K562 (cell line): ENCODE results near the gene ZG16B. TPM values are rescaled to one million over a fixed set of nuclear protein-coding genes. Genes with fewer than 3 reads are reported as not detected.

Experiments
- CHD4 ChIP-seq: fragments of 200-600 bp; sonication (generic); IDR thresholded peaks from 3 replicates; pipeline ENCODE4 v1.6.1; 2012; ENCODE audit warnings: low read depth, mild to moderate bottlenecking, mixed read lengths, low read length, inconsistent platforms; ENCODE audit not compliant: insufficient read depth, insufficient replicate concordance, poor library complexity, severe bottlenecking
- DNMT1 ChIP-seq: fragments of 450-650 bp; IDR thresholded peaks from 2 replicates; pipeline ENCODE4 v1.6.1; 2016; ENCODE audit warnings: antibody characterized with exemption, mild to moderate bottlenecking
- HOMEZ ChIP-seq: fragments of 250-450 bp; sonication (Bioruptor Pico); IDR thresholded peaks from 2 replicates; pipeline ENCODE4 v1.4.0; 2020; ENCODE audit warnings: mild to moderate bottlenecking, moderate library complexity
- JUND ChIP-seq, 2 experiments: IDR thresholded peaks; 2 replicates in 1 of 2; 3 replicates in 1 of 2; pipeline ENCODE4 v1.6.1; 2011; ENCODE audit warnings: borderline replicate concordance in 2 of 2, low read depth in 2 of 2, low read length in 2 of 2, improper control_type of control experiment in 1 of 2, missing biosample characterization in 1 of 2, missing genetic modification characterization in 1 of 2, missing genetic modification reagents in 1 of 2
- KDM4B ChIP-seq, 2 experiments: fragments of 450-650 bp in 1 of 2; sonication (generic) in 1 of 2; IDR thresholded peaks; 2 replicates each; pipeline ENCODE4 v1.6.1; 2016 to 2017; ENCODE audit warnings: borderline replicate concordance in 2 of 2, antibody characterized with exemption in 1 of 2, low read depth in 1 of 2, mild to moderate bottlenecking in 1 of 2
- KDM5B ChIP-seq: fragments of 200-600 bp; sonication (generic); IDR thresholded peaks from 2 replicates; pipeline ENCODE4 v1.6.1; 2012; ENCODE audit warnings: low read depth, mild to moderate bottlenecking, moderate library complexity, low read length, control low read depth, inconsistent platforms; ENCODE audit not compliant: insufficient replicate concordance
- MBD1 ChIP-seq: fragments of 250-450 bp; sonication (Bioruptor Pico); IDR thresholded peaks from 2 replicates; pipeline ENCODE4 v1.8.0; 2022; ENCODE audit warnings: inconsistent platforms
- MTF1 ChIP-seq: fragments of 250-450 bp; sonication (Bioruptor Pico); IDR thresholded peaks from 2 replicates; pipeline ENCODE4 v1.9.0; 2021; ENCODE audit warnings: moderate library complexity, mild to moderate bottlenecking, inconsistent platforms, borderline replicate concordance
- NCOA1 ChIP-seq: fragments of 450-650 bp; IDR thresholded peaks from 2 replicates; pipeline ENCODE4 v1.6.1; 2016; ENCODE audit warnings: low read depth
- NCOA4 ChIP-seq: fragments of 450-650 bp; IDR thresholded peaks from 2 replicates; pipeline ENCODE4 v1.6.1; 2018; ENCODE audit warnings: mild to moderate bottlenecking; ENCODE audit not compliant: partially characterized antibody
- NR0B1 ChIP-seq: fragments of 450-650 bp; IDR thresholded peaks from one replicate; pipeline ENCODE4 v1.6.1; 2018; ENCODE audit warnings: mild to moderate bottlenecking, moderate library complexity; ENCODE audit not compliant: partially characterized antibody
- NR2C1 ChIP-seq, 2 experiments: fragments of 450-650 bp; IDR thresholded peaks; 2 replicates each; pipeline ENCODE4 v1.6.1; 2017; ENCODE audit warnings: mild to moderate bottlenecking in 2 of 2, antibody characterized with exemption in 1 of 2, inconsistent platforms in 1 of 2, missing compliant biosample characterization in 1 of 2, missing genetic modification characterization in 1 of 2
- NR3C1 ChIP-seq: sonication (generic); formaldehyde crosslinking; IDR thresholded peaks from 2 replicates; pipeline ENCODE4 v1.8.1; 2022; ENCODE audit warnings: missing genetic modification reagents
- NUFIP1 ChIP-seq: fragments of 450-650 bp; IDR thresholded peaks from 2 replicates; pipeline ENCODE4 v1.6.1; 2018; ENCODE audit not compliant: partially characterized antibody
- PHF21A ChIP-seq: fragments of 450-650 bp; IDR thresholded peaks from 2 replicates; pipeline ENCODE4 v1.6.1; 2017; ENCODE audit warnings: low read depth, borderline replicate concordance
- POLR2AphosphoS5 ChIP-seq: IDR thresholded peaks from 2 replicates; pipeline ENCODE4 v1.6.1; 2011; ENCODE audit warnings: mild to moderate bottlenecking, low read depth, low read length, moderate library complexity; ENCODE audit not compliant: control insufficient read depth, insufficient read depth
- PTBP1 ChIP-seq: fragments of 200-400 bp; formaldehyde crosslinking; IDR thresholded peaks from 2 replicates; pipeline ENCODE4 v1.6.1; 2017; ENCODE audit warnings: low read depth, low read length
- RHOXF2B ChIP-seq: fragments of 250-450 bp; sonication (Bioruptor Pico); conservative IDR thresholded peaks from 2 replicates; pipeline ENCODE4 v1.5.1; 2021
- RNF2 ChIP-seq: sonication (generic); IDR thresholded peaks from 2 replicates; pipeline ENCODE4 v1.6.1; 2016
- SMARCA5 ChIP-seq: fragments of 450-650 bp; IDR thresholded peaks from 2 replicates; pipeline ENCODE4 v1.6.1; 2016
- TRIM24 ChIP-seq, 2 experiments: fragments of 450-650 bp; IDR thresholded peaks; 2 replicates each; pipeline ENCODE4 v1.6.1; 2016
- ZFP36 ChIP-seq: fragments of 150-350 bp; IDR thresholded peaks from 2 replicates; pipeline ENCODE4 v1.6.1; 2018; ENCODE audit warnings: low read length, low read depth; ENCODE audit not compliant: partially characterized antibody
- ZKSCAN8 ChIP-seq: fragments of 200-800 bp; sonication (Bioruptor generic); IDR thresholded peaks from 2 replicates; pipeline ENCODE4 v1.6.1; 2016; ENCODE audit warnings: missing genetic modification characterization, missing compliant biosample characterization
- ZNF764 ChIP-seq: fragments of 250-450 bp; sonication (Bioruptor Pico); IDR thresholded peaks from 2 replicates; pipeline ENCODE4 v1.4.0; 2020; ENCODE audit warnings: low read depth, mild to moderate bottlenecking, moderate library complexity
- polyA plus RNA-seq, 8 experiments: library from polyadenylated mRNA; depleted of rRNA in 4 of 8; stranded (reverse) in 5 of 8; unstranded in 3 of 8; fragments of >200 nt; fragmentation: Nextera tagmentation in 2 of 8; fragmentation: Illumina TruSeq in 1 of 8; extraction: Ambion mirVana in 2 of 8; extraction: Trizol in 1 of 8; gene quantifications; 2 replicates each; pipeline versions ENCODE4 v1.2.1 to v1.2.3, GENCODE V29; 2011 to 2014; ENCODE audit warnings: inconsistent platforms in 1 of 8, missing spikeins in 1 of 8
- total RNA-seq, 7 experiments: library from RNA; depleted of rRNA in 6 of 7; stranded (reverse); fragments of >200 nt in 6 of 7; fragmentation: Illumina TruSeq in 2 of 7; extraction: Trizol in 2 of 7; gene quantifications; 2 replicates each; pipeline versions ENCODE4 v1.2.1 to v1.2.3, GENCODE V29; 2011 to 2021; ENCODE audit warnings: low replicate concordance in 1 of 7

The ZG16B gene
- total and polyA plus RNA-seq, 9 of the 15 experiments (the other 6 are each of a cell fraction or from before 2014, with no cell fraction given), result 0.25 to 0.43 (median 0.34) TPM; not detected in 5

- TF ChIP-seq MTF1 (CRISPR knock-in tag) (no peak), MBD1 (CRISPR knock-in tag) (no peak), DNMT1 (no peak), ZNF764 (CRISPR knock-in tag) (no peak), NR0B1 (no peak), POLR2AphosphoS5 (no peak), PHF21A (no peak), PTBP1 (no peak), CHD4 (no peak), NUFIP1 (no peak), NR3C1 (CRISPR knock-in tag) (no peak), ZFP36 (no peak), NCOA4 (no peak), KDM4B (IDR thresholded peaks at IDR 0.05; ENCODE audit: borderline replicate concordance in 2 of 2, low read depth in 1 of 2) (no peak), NCOA1 (peak; percentile 79), ZKSCAN8 (no peak), KDM5B (no peak), HOMEZ (no peak), RNF2 (peak; percentile 49; the same call in 1 of the 2 replicates), SMARCA5 (no peak; the same call in 1 of the 2 replicates), JUND (IDR thresholded peaks at IDR 0.05; ENCODE audit: borderline replicate concordance, low read depth, low read length) (0 out of 2 replicates have a peak, but pooled peaks have one; percentile 25), JUND (tag; IDR thresholded peaks at IDR 0.05; ENCODE audit: borderline replicate concordance, low read depth, low read length) (no peak), TRIM24 (IDR thresholded peaks at IDR 0.05) (peak in 1 of 2 experiments; percentile 79; a peak in 2 of 4 replicates), NR2C1 (IDR thresholded peaks at IDR 0.05) (peak; percentile 32; the same call in 1 of the 2 replicates), NR2C1 (tag; IDR thresholded peaks at IDR 0.05) (peak; percentile 51; the same call in 1 of the 2 replicates), RHOXF2B (no peak)
These were observed 12.4 kb downstream of the ZG16B start (continued) for GRCh38 chr16:2842340-2843000.
